ENCODE measurements around the gene BRPF3. TPM values are rescaled to one million over a fixed set of nuclear protein-coding genes. Genes with fewer than 3 reads are reported as not detected.

BRPF3 gene
- total and polyA plus RNA-seq, 2 donors (not counting 3 experiments of a cell fraction or from before 2014, with no cell fraction given) = 30.5 to 35.7 TPM

GRCh38 chr6:36247693-36248092, 51.1 kb downstream of the BRPF3 start:
- Histone ChIP-seq H3K9me1 (replicated peaks; ENCODE audit: control insufficient read depth, extremely low read depth, insufficient read depth, low read length) (no peaks in the 10 kb centered on the region), H3K36me3 (ENCODE audit: control insufficient read depth in 2 of 2, extremely low read depth in 1 of 2, insufficient read depth in 2 of 2, low read length in 2 of 2) (no peaks in the 10 kb centered on the region), H3K27me3 (ENCODE audit: control insufficient read depth in 2 of 2, insufficient read depth in 2 of 2, low read length in 2 of 2) (no peaks in the 10 kb centered on the region), H3K4me3 (replicated peaks in 1 of 3; ENCODE audit: insufficient read depth in 1 of 3, low read depth in 1 of 3, low read length in 3 of 3) (no peak overlapping the region), H3K9me3 (replicated peaks; ENCODE audit: control insufficient read depth, insufficient read depth, low read length) (no peaks in the 10 kb centered on the region), H2AFZ (ENCODE audit: low read depth, low read length) (peak overlapping the region; percentile 78), H4K20me1 (replicated peaks; ENCODE audit: control insufficient read depth, extremely low read depth, insufficient read depth, low read length) (no peaks in the 10 kb centered on the region), H3K4me2 (ENCODE audit: insufficient read depth, low read length) (peak overlapping the region; percentile 44), H3K79me2 (ENCODE audit: control insufficient read depth, insufficient read depth, low read length) (no peaks in the 10 kb centered on the region), H3K27ac (ENCODE audit: insufficient read depth, low read depth, low read length) (peak overlapping the region; percentile 79), H3K9ac (replicated peaks; ENCODE audit: extremely low read depth, insufficient read depth, low read length) (peak overlapping the region; percentile 47), H3K4me1 (ENCODE audit: control insufficient read depth, extremely low read depth, insufficient read depth, low read length) (peaks cover 46% of the 10 kb centered on the region)
- POLR2A ChIA-PET = no interaction called here
- peak; percentile 73 for FAIRE-seq
- dilution Hi-C loops (cut with MboI; ENCODE audit: extremely low pct_ligation_motif_present, low sequenced_read_pairs) = no loop called here
- intact Hi-C loops (cut with micrococcal nuclease) = loop anchor here (2.0 kb wide), 2 partner anchors 103 to 121 kb away; no protein-coding TSS in a partner anchor
- no peak for TF ChIP-seq POLR2A (IDR thresholded peaks at IDR 0.05; ENCODE audit: low read depth, low read length)
- TF ChIP-seq MAX (IDR thresholded peaks at IDR 0.05; ENCODE audit: insufficient read depth, insufficient read length) = no peak
- TF ChIP-seq EZH2 (IDR thresholded peaks at IDR 0.05; ENCODE audit: borderline replicate concordance, low read depth, low read length, severe bottlenecking) = no peak
- no peak for TF ChIP-seq FOS (IDR thresholded peaks at IDR 0.05; ENCODE audit: borderline replicate concordance, insufficient read depth, low read length)
- TF ChIP-seq CTCF (IDR thresholded peaks at IDR 0.05; ENCODE audit: extremely low read depth in 1 of 2, insufficient read depth in 1 of 2, low read depth in 1 of 2, low read length in 2 of 2) = no peak
- no peak for TF ChIP-seq GATA2 (IDR thresholded peaks at IDR 0.05; ENCODE audit: insufficient read depth, insufficient read length, low read depth, low read length)
- TF ChIP-seq MYC (IDR thresholded peaks at IDR 0.05; ENCODE audit: low read depth, low read length) = no peak
- TF ChIP-seq POLR2AphosphoS5 (IDR thresholded peaks at IDR 0.05; ENCODE audit: insufficient read depth, low read depth, low read length) = no peak
- TF ChIP-seq JUN (IDR thresholded peaks at IDR 0.05; ENCODE audit: borderline replicate concordance, insufficient read depth, insufficient read length, low read depth) = no peak
- peak; percentile 55 for DNase-seq (ENCODE audit: low read depth, low spot score)
- BruUV-seq (replicated peaks) = TSS peak; percentile 92
- CTCF ChIA-PET = interaction anchor here (3.3 kb wide), 1 partner anchor 55 kb away, joined by 25 read pairs; no protein-coding TSS in a partner anchor

Measured in endothelial cell of umbilical vein (primary cell).